Measurements from ENCODE around the gene CCSER1.

CCSER1 gene

GRCh38 chr4:91099666-91100065, 972.5 kb downstream of the CCSER1 start:
- no peak overlapping the region for H3K4me2 ChIP-seq (ENCODE audit: low read depth, low read length, poor library complexity, severe bottlenecking)
- H3K4me1 ChIP-seq (ENCODE audit: insufficient read depth, low read length, poor library complexity, severe bottlenecking), result no peaks in the 10 kb centered on the region
- no peaks in the 10 kb centered on the region for H3K9me2 ChIP-seq (replicated peaks; ENCODE audit: low read depth, low read length)
- no peaks in the 10 kb centered on the region for H3K79me2 ChIP-seq (ENCODE audit: insufficient read depth, low read length)
- H3K4me3 ChIP-seq (ENCODE audit: low read length, poor library complexity, severe bottlenecking), result no peak overlapping the region
- no peaks in the 10 kb centered on the region for H4K20me1 ChIP-seq (ENCODE audit: insufficient read depth, low read length, poor library complexity, severe bottlenecking)
- TF ChIP-seq EZH2phosphoT487 (IDR thresholded peaks at IDR 0.05; ENCODE audit: borderline replicate concordance) (no peak), CTCF (conservative IDR thresholded peaks at IDR 0.05; ENCODE audit: low read length) (no peak)
- no peaks in the 10 kb centered on the region for H3F3A ChIP-seq (ENCODE audit: low read depth)
- no peak overlapping the region for H3K9ac ChIP-seq (ENCODE audit: low read depth, low read length, poor library complexity, severe bottlenecking)
- H2AFZ ChIP-seq (ENCODE audit: low read length), result no peak overlapping the region
- no peaks in the 10 kb centered on the region for H3K9me3 ChIP-seq (ENCODE audit: insufficient read depth, low read depth, low read length)
- H3K27me3 ChIP-seq (ENCODE audit: insufficient read depth, low read length, poor library complexity, severe bottlenecking), result no peaks in the 10 kb centered on the region
- H3K36me3 ChIP-seq (ENCODE audit: insufficient read depth, low read length), result no peaks in the 10 kb centered on the region

GRCh38 chr4:91108751-91109150, 981.6 kb downstream of the CCSER1 start:
- Histone ChIP-seq H3K9ac (ENCODE audit: low read depth, low read length, poor library complexity, severe bottlenecking) (no peak overlapping the region), H3K9me3 (ENCODE audit: insufficient read depth, low read depth, low read length) (no peaks in the 10 kb centered on the region), H3K27me3 (ENCODE audit: insufficient read depth, low read length, poor library complexity, severe bottlenecking) (no peaks in the 10 kb centered on the region), H3K4me3 (ENCODE audit: low read length, poor library complexity, severe bottlenecking) (no peak overlapping the region), H3K9me2 (replicated peaks; ENCODE audit: low read depth, low read length) (no peaks in the 10 kb centered on the region), H3K36me3 (ENCODE audit: insufficient read depth, low read length) (no peaks in the 10 kb centered on the region), H3K4me1 (ENCODE audit: insufficient read depth, low read length, poor library complexity, severe bottlenecking) (no peaks in the 10 kb centered on the region), H3K79me2 (ENCODE audit: insufficient read depth, low read length) (no peaks in the 10 kb centered on the region), H4K20me1 (ENCODE audit: insufficient read depth, low read length, poor library complexity, severe bottlenecking) (no peaks in the 10 kb centered on the region), H3F3A (ENCODE audit: low read depth) (no peaks in the 10 kb centered on the region), H2AFZ (ENCODE audit: low read length) (no peak overlapping the region), H3K4me2 (ENCODE audit: low read depth, low read length, poor library complexity, severe bottlenecking) (no peak overlapping the region)
- TF ChIP-seq CTCF (conservative IDR thresholded peaks at IDR 0.05; ENCODE audit: low read length), result no peak
- no peak for TF ChIP-seq EZH2phosphoT487 (IDR thresholded peaks at IDR 0.05; ENCODE audit: borderline replicate concordance)

- H3K4me3 ChIP-seq (ENCODE audit: low read length, poor library complexity, severe bottlenecking), result no peak overlapping the region
- H3K4me2 ChIP-seq (ENCODE audit: low read depth, low read length, poor library complexity, severe bottlenecking), result no peak overlapping the region
- H3K9me2 ChIP-seq (replicated peaks; ENCODE audit: low read depth, low read length), result no peaks in the 10 kb centered on the region
- no peaks in the 10 kb centered on the region for H3K4me1 ChIP-seq (ENCODE audit: insufficient read depth, low read length, poor library complexity, severe bottlenecking)
- H2AFZ ChIP-seq (ENCODE audit: low read length), result no peak overlapping the region
- H3K27me3 ChIP-seq (ENCODE audit: insufficient read depth, low read length, poor library complexity, severe bottlenecking), result no peaks in the 10 kb centered on the region
- TF ChIP-seq EZH2phosphoT487 (IDR thresholded peaks at IDR 0.05; ENCODE audit: borderline replicate concordance) (no peak), CTCF (conservative IDR thresholded peaks at IDR 0.05; ENCODE audit: low read length) (no peak)
- no peaks in the 10 kb centered on the region for H3F3A ChIP-seq (ENCODE audit: low read depth)
- H3K79me2 ChIP-seq (ENCODE audit: insufficient read depth, low read length), result no peaks in the 10 kb centered on the region
- H3K9ac ChIP-seq (ENCODE audit: low read depth, low read length, poor library complexity, severe bottlenecking), result no peak overlapping the region
- no peaks in the 10 kb centered on the region for H3K36me3 ChIP-seq (ENCODE audit: insufficient read depth, low read length)
- no peaks in the 10 kb centered on the region for H4K20me1 ChIP-seq (ENCODE audit: insufficient read depth, low read length, poor library complexity, severe bottlenecking)
- H3K9me3 ChIP-seq (ENCODE audit: insufficient read depth, low read depth, low read length), result no peaks in the 10 kb centered on the region
Observed at GRCh38 chr4:91111556-91111955, 984.4 kb downstream of the CCSER1 start.

Data from Loucy (cell line).